Fibroblast of upper back skin (primary cell): ENCODE results near the gene DYNC2LI1.
A peak's percentile ranks its signal among the peaks of the same experiment; 100 is the strongest.
"Not testable (repeated sequence)": the region's sequence is repeated elsewhere in the genome, so short reads cannot be mapped to it uniquely, and the experiment has no call there.

Source experiments
- DNase-seq: peaks from one replicate; pipeline ENCODE4 v3.0.0-alpha.2; 2013

The DYNC2LI1 gene

GRCh38 chr2:43773876-43774613, at the start of gene DYNC2LI1:
Gene DYNC2LI1, plus strand, starts transcription at chr2:43774039. Its CDS starts 100 bp downstream, at chr2:43774139.
- DNase-seq, result peak; percentile 88

DNA sequence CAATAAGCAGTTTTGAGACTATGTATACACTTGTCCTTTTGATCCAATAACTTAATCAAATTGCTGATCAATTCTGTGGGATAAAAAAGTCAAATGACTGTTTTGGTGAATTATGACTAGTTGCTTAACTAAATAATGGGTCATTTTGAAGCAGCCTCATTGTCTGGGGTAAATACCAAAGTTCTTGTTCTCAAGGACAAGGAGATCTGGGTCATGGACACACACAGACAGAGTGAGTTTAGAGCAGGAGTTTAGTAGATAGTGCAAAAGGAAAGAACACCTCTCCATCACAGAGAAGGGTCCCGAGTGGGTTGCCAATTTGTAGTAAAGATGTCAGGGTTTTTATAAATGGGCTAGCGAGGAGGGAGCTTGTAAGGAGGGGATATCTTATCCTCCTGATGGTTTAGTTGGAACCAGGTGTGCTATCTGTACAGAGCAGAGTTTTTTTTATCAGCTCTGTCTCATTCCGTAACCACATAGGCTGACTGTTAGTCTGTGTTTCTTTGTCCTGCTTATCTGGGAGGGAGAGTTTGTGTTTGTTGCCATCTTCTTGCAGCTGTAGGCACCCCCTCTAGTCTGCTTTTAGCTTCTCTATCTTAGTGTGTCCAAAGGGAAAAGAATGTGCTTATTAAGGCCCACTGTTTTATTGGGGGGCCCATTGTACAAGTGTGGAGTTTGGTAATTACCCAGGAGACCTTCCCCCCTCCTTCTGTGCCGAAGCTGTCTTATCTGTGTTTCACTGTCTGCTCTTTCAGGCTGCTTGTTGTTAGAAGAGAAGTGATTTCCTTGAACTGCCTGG, 48.9 kb upstream of the DYNC2LI1 start:
- DNase-seq, result no peak

GRCh38 chr2:43725711-43726246, 48.1 kb upstream of the DYNC2LI1 start:
- DNase-seq, result no peak

- DNase-seq, result not testable (repeated sequence)
These were observed 46.7 kb upstream of the DYNC2LI1 start for GRCh38 chr2:43726961-43727633.

- no peak for DNase-seq
These were observed 46.2 kb upstream of the DYNC2LI1 start for GRCh38 chr2:43727634-43728014.

GRCh38 chr2:43729491-43730174, 44.2 kb upstream of the DYNC2LI1 start:
- DNase-seq, result no peak

DNA sequence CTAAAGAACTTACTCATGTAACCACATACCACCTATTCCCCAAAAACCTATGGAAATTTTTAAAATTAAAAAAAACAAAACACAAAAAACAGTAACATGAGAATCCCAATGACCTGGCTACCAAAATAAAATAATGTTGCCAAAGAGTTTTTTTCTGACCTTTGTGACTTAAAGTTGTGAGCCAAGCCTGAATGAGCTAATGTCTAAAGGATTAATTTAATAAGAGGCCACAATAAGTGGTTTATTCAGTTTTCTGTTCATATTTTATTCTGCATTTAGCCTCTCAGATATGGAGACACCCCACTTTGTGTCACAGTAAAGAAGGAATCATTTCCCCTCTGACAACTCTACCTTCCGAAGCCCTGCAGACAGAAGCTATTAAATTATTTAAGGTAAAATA, 42.6 kb upstream of the DYNC2LI1 start:
- no peak for DNase-seq

GRCh38 chr2:43736637-43737036, 37.2 kb upstream of the DYNC2LI1 start:
- DNase-seq, result no peak

- DNase-seq, result peak; percentile 91
These were observed 36.6 kb upstream of the DYNC2LI1 start for GRCh38 chr2:43737097-43737854.

DNA sequence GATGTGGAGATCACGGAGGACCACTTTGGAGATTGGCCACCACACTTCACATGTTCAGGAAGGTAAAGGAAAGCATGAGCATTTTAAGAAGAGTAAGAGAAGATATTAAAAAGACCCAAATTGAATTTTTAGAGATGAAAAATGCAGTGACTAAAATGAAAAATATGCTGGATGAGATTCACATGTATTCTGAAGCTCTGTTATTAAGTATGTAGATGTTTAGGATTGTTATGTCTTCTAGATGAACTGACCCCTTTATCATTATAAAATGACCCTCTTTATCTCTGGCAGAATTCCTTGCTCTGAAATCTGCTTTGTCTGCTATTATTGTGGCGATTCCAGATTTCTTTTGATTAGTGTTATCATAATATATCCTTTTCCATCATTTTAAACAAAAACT, 36.0 kb upstream of the DYNC2LI1 start:
- DNase-seq, result peak; percentile 27

DNA sequence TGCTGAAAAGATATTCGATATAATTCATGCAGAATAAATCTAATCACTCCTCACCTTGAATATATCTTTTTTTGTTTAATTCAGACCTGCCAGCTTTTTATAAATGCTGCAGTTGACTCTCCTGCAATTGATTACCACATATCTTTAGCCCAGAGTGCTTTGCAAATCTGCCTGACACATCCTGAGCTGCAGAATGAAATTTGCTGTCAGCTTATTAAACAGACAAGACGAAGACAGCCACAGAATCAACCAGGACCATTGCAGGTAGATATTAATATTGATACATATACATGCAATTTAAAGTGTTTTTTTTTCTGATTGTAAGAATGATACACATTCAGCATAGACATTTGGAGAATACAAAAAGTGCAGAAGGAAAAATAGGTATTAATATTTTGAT, 35.6 kb upstream of the DYNC2LI1 start:
- DNase-seq, result no peak

DNA sequence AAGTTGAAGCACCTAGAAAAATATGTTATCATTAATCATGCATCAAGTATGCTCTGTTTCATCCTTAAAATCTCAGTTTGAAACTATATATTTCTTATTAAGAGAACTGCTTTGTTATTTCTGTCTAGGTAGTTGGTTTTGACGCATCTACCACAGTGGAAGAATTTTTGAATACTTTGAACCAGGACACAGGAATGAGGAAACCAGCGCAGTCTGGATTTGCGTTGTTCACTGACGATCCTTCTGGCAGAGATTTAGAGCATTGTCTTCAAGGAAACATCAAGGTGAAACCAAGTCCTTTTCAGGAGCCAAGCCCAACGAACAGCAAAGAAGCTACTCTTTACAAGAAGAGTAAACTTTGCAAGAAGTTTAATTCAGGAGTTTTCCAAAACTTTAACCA, 30.1 kb upstream of the DYNC2LI1 start:
- DNase-seq, result peak; percentile 16

- DNase-seq, result peak; percentile 88
These were observed 28.4 kb upstream of the DYNC2LI1 start for GRCh38 chr2:43745457-43745856.

DNA sequence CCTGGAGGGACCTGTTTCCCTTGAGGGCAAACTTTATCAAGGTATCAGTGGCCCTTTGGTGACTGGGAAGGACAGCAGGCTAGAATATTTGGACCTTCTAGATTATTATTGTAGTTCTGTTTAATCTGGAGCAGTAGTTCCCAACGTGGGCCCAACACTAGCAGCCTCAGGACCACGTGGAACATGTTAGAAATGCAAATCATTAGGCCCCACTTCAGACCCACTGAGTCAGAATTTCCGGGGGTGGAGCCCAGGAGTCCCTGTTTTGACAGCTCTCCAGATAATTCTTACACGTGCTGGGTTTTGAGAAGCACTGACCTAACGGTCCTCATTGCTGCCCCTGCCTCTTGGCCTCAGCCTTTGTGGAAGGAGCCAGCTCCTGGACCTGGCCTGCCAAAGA, 25.5 kb upstream of the DYNC2LI1 start:
- no peak for DNase-seq

GRCh38 chr2:43749583-43749982, 24.3 kb upstream of the DYNC2LI1 start:
- no peak for DNase-seq

- no peak for DNase-seq
These were observed 22.3 kb upstream of the DYNC2LI1 start for GRCh38 chr2:43751476-43751990.

- no peak for DNase-seq
These were observed 21.5 kb upstream of the DYNC2LI1 start for GRCh38 chr2:43752302-43752701.

- DNase-seq, result no peak
These were observed 19.7 kb upstream of the DYNC2LI1 start for GRCh38 chr2:43754180-43754579.

- DNase-seq, result peak; percentile 52
These were observed 15.1 kb upstream of the DYNC2LI1 start for GRCh38 chr2:43758739-43759138.

DNA sequence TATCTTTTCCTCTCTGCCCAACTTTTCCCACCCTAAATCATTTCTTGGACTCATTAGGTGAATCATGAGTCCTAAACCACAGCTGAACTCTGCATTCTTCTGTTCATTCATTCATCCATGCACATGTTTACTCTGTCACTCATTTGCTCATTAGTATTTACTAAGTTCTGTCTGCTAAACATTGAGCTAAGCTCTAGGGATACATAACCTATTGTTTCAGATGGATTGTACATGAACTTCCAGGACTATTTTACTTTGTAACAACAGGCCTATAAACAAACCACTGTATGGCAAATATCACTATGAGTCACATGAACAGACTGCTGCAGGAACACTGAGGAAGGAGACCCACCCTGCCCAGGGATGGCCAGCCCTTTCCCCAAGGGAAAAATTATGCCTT, 14.6 kb upstream of the DYNC2LI1 start:
- peak; percentile 70 for DNase-seq

- DNase-seq, result no peak
These were observed 11.6 kb upstream of the DYNC2LI1 start for GRCh38 chr2:43762286-43762685.

GRCh38 chr2:43763091-43763490, 10.7 kb upstream of the DYNC2LI1 start:
- DNase-seq, result no peak
